ENCODE measurements around the gene USH2A. TPM values are rescaled to one million over a fixed set of nuclear protein-coding genes. Genes with fewer than 3 reads are reported as not detected.

USH2A gene
- total and polyA plus RNA-seq, 12 donors: 0.03 to 1.9 (median 0.16) TPM; not detected in 3

- H3K9me3 ChIP-seq (replicated peaks in 1 of 3): no peaks in the 10 kb centered on the region
- H3K36me3 ChIP-seq (replicated peaks in 1 of 2): no peaks in the 10 kb centered on the region
- intact Hi-C loops (cut with DNase I): no loop called here
- no peak overlapping the region for H3K27ac ChIP-seq
- H3K27me3 ChIP-seq: no peaks in the 10 kb centered on the region
- no peak overlapping the region for H3K4me3 ChIP-seq
- 60 to 67% (median 64%) methylated on average over 3 of the region's 3 CpGs for WGBS, 4 donors
- TF ChIP-seq POLR2A (IDR thresholded peaks at IDR 0.05): no peak
- TF ChIP-seq CTCF (IDR thresholded peaks at IDR 0.05): no peak
- DNase-seq: no peak
- no peaks in the 10 kb centered on the region for H3K4me1 ChIP-seq (replicated peaks in 1 of 2)
Measured at GRCh38 chr1:216047811-216048572, 375.3 kb downstream of the USH2A start.

- 73 to 83% (median 81%) methylated on average over 4 of the region's 4 CpGs for WGBS, 4 donors
- no peaks in the 10 kb centered on the region for H3K36me3 ChIP-seq (replicated peaks in 1 of 2)
- no peaks in the 10 kb centered on the region for H3K27me3 ChIP-seq
- intact Hi-C loops (cut with DNase I): no loop called here
- no peaks in the 10 kb centered on the region for H3K4me1 ChIP-seq (replicated peaks in 1 of 2)
- DNase-seq: no peak
- no peaks in the 10 kb centered on the region for H3K9me3 ChIP-seq (replicated peaks in 1 of 3)
- TF ChIP-seq POLR2A (IDR thresholded peaks at IDR 0.05) (no peak), CTCF (IDR thresholded peaks at IDR 0.05) (no peak)
- no peak overlapping the region for H3K4me3 ChIP-seq
- no peak overlapping the region for H3K27ac ChIP-seq
Measured at GRCh38 chr1:216046336-216046735, 376.9 kb downstream of the USH2A start.

- no peak for TF ChIP-seq POLR2A (IDR thresholded peaks at IDR 0.05)
- no peak for TF ChIP-seq CTCF (IDR thresholded peaks at IDR 0.05)
- DNase-seq: no peak
- H3K27ac ChIP-seq: no peak overlapping the region
- H3K27me3 ChIP-seq: no peaks in the 10 kb centered on the region
- H3K4me1 ChIP-seq (replicated peaks in 1 of 2): no peaks in the 10 kb centered on the region
- 85 to 94% (median 91%) methylated on average over 1 of the region's 1 CpG for WGBS, 4 donors
- no peaks in the 10 kb centered on the region for H3K36me3 ChIP-seq (replicated peaks in 1 of 2)
- H3K4me3 ChIP-seq: no peak overlapping the region
- intact Hi-C loops (cut with DNase I): no loop called here
- H3K9me3 ChIP-seq (replicated peaks in 1 of 3): no peaks in the 10 kb centered on the region
Measured at GRCh38 chr1:216045400-216045799, 377.8 kb downstream of the USH2A start.

GRCh38 chr1:216044538-216044937 is 378.7 kb downstream of the USH2A start:
- WGBS, 4 donors: 64 to 76% (median 71%) methylated on average over 2 of the region's 2 CpGs
- TF ChIP-seq CTCF (IDR thresholded peaks at IDR 0.05) (no peak), POLR2A (IDR thresholded peaks at IDR 0.05) (no peak)
- H3K4me1 ChIP-seq (replicated peaks in 1 of 2): no peaks in the 10 kb centered on the region

More at GRCh38 chr1:216044538-216044937, 378.7 kb downstream of the USH2A start:
- no peaks in the 10 kb centered on the region for H3K36me3 ChIP-seq (replicated peaks in 1 of 2)
- no peaks in the 10 kb centered on the region for H3K9me3 ChIP-seq (replicated peaks in 1 of 3)
- H3K4me3 ChIP-seq: no peak overlapping the region
- no peak for DNase-seq
- intact Hi-C loops (cut with DNase I): no loop called here
- H3K27me3 ChIP-seq: no peaks in the 10 kb centered on the region
- no peak overlapping the region for H3K27ac ChIP-seq

All from adrenal gland (tissue), 12 donors.